Caki2 (cell line): ENCODE data around the gene CEP250. TPM values are rescaled to one million over a fixed set of nuclear protein-coding genes. Genes with fewer than 3 reads are reported as not detected.
"Not testable (repeated sequence)": the region's sequence is repeated elsewhere in the genome, so short reads cannot be mapped to it uniquely, and the experiment has no call there.

Experiments
- DNase-seq: peaks from one replicate; pipeline ENCODE4 v3.0.0-alpha.2; 2015; ENCODE audit warnings: low read depth
- in situ Hi-C: cut with HindIII; loops from 2 replicates; pipeline ENCODE4 v1.10.0; 2016; ENCODE audit warnings: low sequenced_read_pairs, low pct_unique_long_range_greater_than_20kb, mixed read lengths
- total RNA-seq: library from RNA; depleted of rRNA; stranded (reverse); fragments of >200 nt; shearing (Covaris generic); gene quantifications from 2 replicates; pipeline ENCODE4 v1.2.3, GENCODE V29; 2014; ENCODE audit warnings: low replicate concordance

CEP250 gene
- total RNA-seq, 1 experiment from 2014 or later = 14.8 TPM

- DNase-seq, in situ Hi-C loops: not testable (repeated sequence)
Observed at GRCh38 chr20:35449855-35450254, 5.5 kb upstream of the CEP250 start.

- in situ Hi-C loops = no loop called here
Observed at GRCh38 chr20:35451295-35451694, 4.1 kb upstream of the CEP250 start.

GRCh38 chr20:35453647-35454046 is 1.8 kb upstream of the CEP250 start:
- no peak for DNase-seq
- in situ Hi-C loops = no loop called here

More at GRCh38 chr20:35451295-35451694, 4.1 kb upstream of the CEP250 start:
- no peak for DNase-seq

- in situ Hi-C loops, DNase-seq: not testable (repeated sequence)
Observed at GRCh38 chr20:35456700-35457099, 1.3 kb downstream of the CEP250 start.

GRCh38 chr20:35457539-35457938 is 2.1 kb downstream of the CEP250 start:
- in situ Hi-C loops, DNase-seq: not testable (repeated sequence)

GRCh38 chr20:35458388-35458787 is 3.0 kb downstream of the CEP250 start:
- no peak for DNase-seq
- in situ Hi-C loops = no loop called here

- DNase-seq = no peak
- in situ Hi-C loops = no loop called here
Observed at GRCh38 chr20:35461620-35462019, 6.2 kb downstream of the CEP250 start.

- in situ Hi-C loops = no loop called here
- DNase-seq = no peak
Observed at GRCh38 chr20:35462351-35462750, 7.0 kb downstream of the CEP250 start.

GRCh38 chr20:35463455-35464300 is 8.3 kb downstream of the CEP250 start:
- in situ Hi-C loops = no loop called here
- peak; percentile 61 for DNase-seq

GRCh38 chr20:35465976-35466375 is 10.6 kb downstream of the CEP250 start:
- DNase-seq = no peak
- in situ Hi-C loops = no loop called here

- DNase-seq = no peak
- in situ Hi-C loops = no loop called here
Observed at GRCh38 chr20:35466856-35467255, 11.5 kb downstream of the CEP250 start.

- peak; percentile 61 for DNase-seq
Observed at GRCh38 chr20:35467339-35468224, 12.2 kb downstream of the CEP250 start.

GRCh38 chr20:35468671-35469334 is 13.4 kb downstream of the CEP250 start:
- in situ Hi-C loops = no loop called here
- no peak for DNase-seq

More at GRCh38 chr20:35467339-35468224, 12.2 kb downstream of the CEP250 start:
- in situ Hi-C loops = no loop called here

- in situ Hi-C loops = no loop called here
Observed at GRCh38 chr20:35472209-35472608, 16.8 kb downstream of the CEP250 start.

GRCh38 chr20:35473684-35474083 is 18.3 kb downstream of the CEP250 start:
- in situ Hi-C loops = no loop called here
- DNase-seq = no peak

More at GRCh38 chr20:35472209-35472608, 16.8 kb downstream of the CEP250 start:
- no peak for DNase-seq

- in situ Hi-C loops = no loop called here
- DNase-seq = no peak
Observed at GRCh38 chr20:35474303-35474871, 19.0 kb downstream of the CEP250 start.

- in situ Hi-C loops = no loop called here
- DNase-seq = no peak
Observed at GRCh38 chr20:35476288-35476687, 20.9 kb downstream of the CEP250 start.

- DNase-seq = no peak
- in situ Hi-C loops = no loop called here
Observed at GRCh38 chr20:35478804-35479472, 23.5 kb downstream of the CEP250 start.
